Osteoblast (primary cell): ENCODE data around the gene M1AP. TPM values are rescaled to one million over a fixed set of nuclear protein-coding genes. Genes with fewer than 3 reads are reported as not detected.

Experiments
- DNase-seq: peaks from one replicate; pipeline ENCODE4 v3.0.0; 2011; ENCODE audit warnings: low spot score, mixed read lengths; ENCODE audit not compliant: insufficient read length; ENCODE audit errors: missing footprints
- H2AFZ ChIP-seq: 2 replicates; pipeline ENCODE4 v1.6.0; 2011; ENCODE audit warnings: mild to moderate bottlenecking, low read length
- H3K27ac ChIP-seq: 2 replicates; pipeline ENCODE4 v1.5.1; 2011; ENCODE audit warnings: mild to moderate bottlenecking, low read depth, low read length, moderate library complexity
- H3K27me3 ChIP-seq: 2 replicates; pipeline ENCODE4 v1.6.0; 2012; ENCODE audit warnings: mild to moderate bottlenecking, control low read depth, inconsistent platforms, low read length, moderate library complexity; ENCODE audit not compliant: insufficient read depth
- H3K36me3 ChIP-seq: 2 replicates; pipeline ENCODE4 v1.5.1; 2011; ENCODE audit warnings: mild to moderate bottlenecking, low read length, control low read depth, moderate library complexity; ENCODE audit not compliant: insufficient read depth
- H3K4me1 ChIP-seq: 2 replicates; pipeline ENCODE4 v1.5.1; 2011; ENCODE audit warnings: mild to moderate bottlenecking, low read length, control low read depth, moderate library complexity; ENCODE audit not compliant: insufficient read depth
- H3K4me2 ChIP-seq: 2 replicates; pipeline ENCODE4 v1.6.0; 2011; ENCODE audit warnings: mild to moderate bottlenecking, low read length; ENCODE audit not compliant: insufficient read depth
- H3K4me3 ChIP-seq: fragments of 200-600 bp; sonication (generic); 3 replicates; pipeline ENCODE4 v1.5.1; 2012; ENCODE audit warnings: mild to moderate bottlenecking, low read length, inconsistent platforms; ENCODE audit not compliant: insufficient read depth
- H3K79me2 ChIP-seq: 2 replicates; pipeline ENCODE4 v1.6.0; 2012; ENCODE audit warnings: mild to moderate bottlenecking, low read length, control low read depth, inconsistent platforms; ENCODE audit not compliant: insufficient read depth
- H3K9me3 ChIP-seq: 2 replicates; pipeline ENCODE4 v1.5.1; 2011; ENCODE audit warnings: low read depth, low read length, control low read depth
- H4K20me1 ChIP-seq: 2 replicates; pipeline ENCODE4 v1.6.0; 2012; ENCODE audit warnings: mild to moderate bottlenecking, low read length, control low read depth; ENCODE audit not compliant: insufficient read depth
- total RNA-seq: library from RNA; depleted of rRNA; stranded (reverse); fragments of >200 nt; gene quantifications from 2 replicates; pipeline ENCODE4 v1.2.3, GENCODE V29; 2012
- TF ChIP-seq, protein P1 (sequence below): IDR thresholded peaks from 2 replicates; pipeline ENCODE4 v1.5.1; 2011; ENCODE audit warnings: mild to moderate bottlenecking, low read depth, low read length, moderate library complexity; ENCODE audit errors: extremely low read depth

The M1AP gene
- total RNA-seq, 1 donor, result under 0.01 TPM

DNA sequence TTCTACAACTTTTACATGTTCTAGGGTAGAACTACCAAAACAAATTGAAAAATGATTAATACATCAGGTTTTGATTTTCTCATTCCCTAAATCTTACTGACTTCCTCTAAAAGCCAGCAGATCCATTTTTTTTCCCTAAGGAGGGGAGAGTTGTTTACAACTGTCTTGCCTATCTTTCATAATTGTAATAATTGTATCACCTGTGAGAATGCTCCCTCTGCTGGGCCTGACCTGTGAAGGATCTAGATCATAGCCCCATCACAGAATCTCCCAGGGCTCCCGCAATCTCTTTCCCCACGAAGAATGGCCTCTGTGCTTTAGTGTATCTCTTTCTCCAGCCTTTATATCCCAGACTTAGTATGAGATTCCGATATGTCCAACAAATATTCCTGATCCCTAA lies 103.5 kb downstream of the M1AP start:
- no peaks in the 10 kb centered on the region for H3K9me3 ChIP-seq
- H3K79me2 ChIP-seq, result peaks cover 44% of the 10 kb centered on the region
- DNase-seq, result peak; percentile 48
- no peaks in the 10 kb centered on the region for H4K20me1 ChIP-seq
- no peak overlapping the region for H3K4me3 ChIP-seq
- H2AFZ ChIP-seq, result no peak overlapping the region
- peaks cover 50% of the 10 kb centered on the region for H3K36me3 ChIP-seq
- no peak overlapping the region for H3K27ac ChIP-seq
- H3K4me2 ChIP-seq, result no peak overlapping the region
- H3K4me1 ChIP-seq, result peaks cover 18% of the 10 kb centered on the region
- no peaks in the 10 kb centered on the region for H3K27me3 ChIP-seq
- TF ChIP-seq, protein P1, sequence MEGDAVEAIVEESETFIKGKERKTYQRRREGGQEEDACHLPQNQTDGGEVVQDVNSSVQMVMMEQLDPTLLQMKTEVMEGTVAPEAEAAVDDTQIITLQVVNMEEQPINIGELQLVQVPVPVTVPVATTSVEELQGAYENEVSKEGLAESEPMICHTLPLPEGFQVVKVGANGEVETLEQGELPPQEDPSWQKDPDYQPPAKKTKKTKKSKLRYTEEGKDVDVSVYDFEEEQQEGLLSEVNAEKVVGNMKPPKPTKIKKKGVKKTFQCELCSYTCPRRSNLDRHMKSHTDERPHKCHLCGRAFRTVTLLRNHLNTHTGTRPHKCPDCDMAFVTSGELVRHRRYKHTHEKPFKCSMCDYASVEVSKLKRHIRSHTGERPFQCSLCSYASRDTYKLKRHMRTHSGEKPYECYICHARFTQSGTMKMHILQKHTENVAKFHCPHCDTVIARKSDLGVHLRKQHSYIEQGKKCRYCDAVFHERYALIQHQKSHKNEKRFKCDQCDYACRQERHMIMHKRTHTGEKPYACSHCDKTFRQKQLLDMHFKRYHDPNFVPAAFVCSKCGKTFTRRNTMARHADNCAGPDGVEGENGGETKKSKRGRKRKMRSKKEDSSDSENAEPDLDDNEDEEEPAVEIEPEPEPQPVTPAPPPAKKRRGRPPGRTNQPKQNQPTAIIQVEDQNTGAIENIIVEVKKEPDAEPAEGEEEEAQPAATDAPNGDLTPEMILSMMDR, result no peak

DNA sequence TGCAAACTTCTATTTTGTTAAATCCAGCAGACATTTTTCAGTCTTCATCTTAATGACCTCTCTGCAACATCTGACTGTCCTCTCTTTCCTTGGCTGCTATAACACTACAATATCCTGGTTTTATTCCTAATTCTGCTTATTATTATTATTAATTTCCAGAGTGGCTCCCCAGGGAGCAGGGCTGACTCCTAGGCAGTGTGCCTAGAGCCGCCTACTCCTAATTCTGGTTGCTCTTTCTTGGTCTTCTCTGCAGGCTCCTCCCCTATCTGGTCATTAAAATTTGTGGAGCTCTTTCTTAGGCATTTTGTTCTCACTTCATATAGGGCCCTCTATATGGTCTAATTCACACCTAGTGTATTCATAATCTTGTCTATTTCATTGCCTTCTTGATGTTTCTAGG lies 105.2 kb downstream of the M1AP start:
- TF ChIP-seq, protein P1, result no peak
- DNase-seq, result peak; percentile 66

DNA sequence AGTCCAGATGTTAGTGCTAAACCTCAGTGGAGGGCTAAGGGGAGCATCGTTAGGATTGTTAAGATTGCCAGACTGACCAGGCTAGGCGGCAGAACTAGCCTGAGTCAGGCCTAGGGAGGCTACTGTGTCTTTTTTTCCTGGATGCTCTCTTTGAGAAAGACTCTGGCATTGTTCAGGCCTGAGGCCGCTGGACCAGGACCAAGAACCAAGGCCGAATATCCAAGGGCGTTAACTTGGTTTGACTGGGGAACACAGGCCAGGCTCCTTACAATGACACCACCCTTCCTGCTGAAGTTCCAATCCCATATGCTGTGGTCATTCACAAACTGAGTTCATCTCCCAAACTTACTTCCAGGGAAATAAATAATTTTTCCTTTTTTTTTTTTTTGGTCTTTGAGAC lies 107.8 kb downstream of the M1AP start:
- Histone ChIP-seq H3K9me3 (no peaks in the 10 kb centered on the region), H3K27ac (no peak overlapping the region), H3K27me3 (no peaks in the 10 kb centered on the region), H3K4me1 (peaks cover 5% of the 10 kb centered on the region), H3K79me2 (peaks cover 23% of the 10 kb centered on the region), H2AFZ (no peak overlapping the region), H4K20me1 (no peaks in the 10 kb centered on the region), H3K4me3 (no peak overlapping the region), H3K36me3 (peaks cover 62% of the 10 kb centered on the region), H3K4me2 (no peak overlapping the region)
- DNase-seq, result peak; percentile 65
- TF ChIP-seq, protein P1, result no peak

More for the DNA sequence above, 105.2 kb downstream of the M1AP start:
- no peak overlapping the region for H3K4me2 ChIP-seq
- H3K79me2 ChIP-seq, result peaks cover 35% of the 10 kb centered on the region
- H3K4me1 ChIP-seq, result peaks cover 5% of the 10 kb centered on the region
- H3K9me3 ChIP-seq, result no peaks in the 10 kb centered on the region
- H3K36me3 ChIP-seq, result peaks cover 56% of the 10 kb centered on the region
- H4K20me1 ChIP-seq, result no peaks in the 10 kb centered on the region
- no peak overlapping the region for H2AFZ ChIP-seq
- no peaks in the 10 kb centered on the region for H3K27me3 ChIP-seq
- no peak overlapping the region for H3K27ac ChIP-seq
- no peak overlapping the region for H3K4me3 ChIP-seq

DNA sequence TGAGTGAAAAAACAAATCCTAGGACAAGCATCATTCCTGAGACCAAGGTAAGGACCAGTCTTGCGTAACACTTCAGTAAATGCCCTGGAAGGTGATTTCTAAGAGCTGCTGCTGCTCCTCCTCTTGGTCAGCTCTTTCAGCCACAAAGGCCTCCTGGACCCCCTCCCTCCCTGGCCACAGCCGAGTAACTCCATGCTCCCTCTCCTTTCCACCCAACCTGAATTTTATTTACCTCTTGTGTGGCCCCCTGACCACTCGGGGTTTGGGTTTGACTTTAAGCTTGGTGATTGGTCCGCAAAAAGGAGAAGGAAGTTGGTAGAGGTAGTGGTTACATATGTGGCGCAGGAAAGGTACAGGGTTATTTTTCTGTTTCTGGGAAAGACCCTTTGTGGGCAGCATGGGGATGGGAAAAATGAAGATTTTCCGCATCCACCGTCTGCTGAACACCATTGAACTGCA lies 109.2 kb downstream of the M1AP start:
- Histone ChIP-seq H2AFZ (no peak overlapping the region), H3K9me3 (no peaks in the 10 kb centered on the region), H3K27me3 (no peaks in the 10 kb centered on the region), H3K79me2 (peaks cover 15% of the 10 kb centered on the region), H3K4me3 (no peak overlapping the region), H3K4me2 (no peak overlapping the region), H3K36me3 (peaks cover 65% of the 10 kb centered on the region), H4K20me1 (no peaks in the 10 kb centered on the region), H3K27ac (no peak overlapping the region), H3K4me1 (peaks cover 5% of the 10 kb centered on the region)
- DNase-seq, result peak; percentile 55
- TF ChIP-seq, protein P1, result no peak
